GM12878 (cell line): Measurements from ENCODE around the gene HS3ST6. TPM values are rescaled to one million over a fixed set of nuclear protein-coding genes. Genes with fewer than 3 reads are reported as not detected.

ENCODE experiments used
- ATAC-seq: fragments of 200-7000 bp; cut with Tn5 transposase; 3 replicates; pipeline ENCODE4 v1.9.1; 2020; ENCODE audit warnings: mild to moderate bottlenecking, moderate library complexity
- BruUV-seq: library from RNA; stranded (reverse); fragments of 400-500 nt; replicated peaks from 2 replicates; lab custom pipeline; 2021; lab: Mats Ljungman, UMichigan
- CTCF ChIA-PET: fragments of 300-600 bp; sonication (Branson Sonifier 250); formaldehyde crosslinking; extraction: SDS; loops from one replicate; lab custom pipeline; 2021; ENCODE audit warnings: inconsistent platforms; lab: Yijun Ruan, JAX
- POLR2A ChIA-PET: fragments of 350-600 bp; formaldehyde crosslinking; extraction: SDS; loops from one replicate; lab custom pipeline; 2021; ENCODE audit warnings: inconsistent platforms; lab: Charles Lee
- RAD21 ChIA-PET: fragments of 300-600 bp; sonication (Branson Sonifier 250); formaldehyde crosslinking; loops from one replicate; lab custom pipeline; 2023; ENCODE audit warnings: antibody characterized with exemption; ENCODE audit not compliant: unreplicated experiment; lab: Charles Lee
- SMC1A ChIA-PET: fragments of 300-600 bp; sonication (Branson Sonifier 250); formaldehyde crosslinking; loops from one replicate; lab custom pipeline; 2023; ENCODE audit not compliant: unreplicated experiment, uncharacterized antibody; lab: Charles Lee
- DNase-seq: peaks from one replicate; pipeline ENCODE4 v3.0.0-alpha.2; 2011; ENCODE audit warnings: low read depth, low spot score
- FAIRE-seq: peaks from 3 replicates; lab custom pipeline; 2011; peaks lifted over from hg19 to GRCh38; lab: Jason Lieb, UNC
- H2AFZ ChIP-seq: 2 replicates; pipeline ENCODE4 v1.6.0; 2011; ENCODE audit warnings: low read depth, low read length, control low read depth; ENCODE audit not compliant: control insufficient read depth
- H3K27ac ChIP-seq: 2 replicates; pipeline ENCODE4 v1.5.1; 2011; ENCODE audit warnings: control low read depth; ENCODE audit not compliant: control insufficient read depth, insufficient read depth
- H3K27me3 ChIP-seq, 2 experiments: replicated peaks in 1 of 2; 2 replicates each; pipeline versions ENCODE4 v1.6.0 to v1.6.1; 2011; ENCODE audit warnings: low read length in 1 of 2; ENCODE audit not compliant: control insufficient read depth in 2 of 2, insufficient read depth in 2 of 2
- H3K36me3 ChIP-seq, 2 experiments: 2 replicates each; pipeline ENCODE4 v1.5.1; 2011; ENCODE audit warnings: low read length in 1 of 2; ENCODE audit not compliant: control insufficient read depth in 2 of 2, insufficient read depth in 2 of 2
- H3K4me1 ChIP-seq: 2 replicates; pipeline ENCODE4 v1.6.1; 2011; ENCODE audit warnings: mild to moderate bottlenecking, low read length, moderate library complexity, mixed read lengths; ENCODE audit not compliant: control insufficient read depth, insufficient read depth
- H3K4me2 ChIP-seq: 2 replicates; pipeline ENCODE4 v1.6.0; 2011; ENCODE audit warnings: control low read depth; ENCODE audit not compliant: control insufficient read depth, insufficient read depth
- H3K4me3 ChIP-seq: fragments of 200-600 bp; sonication (generic); 2 replicates; pipeline ENCODE4 v1.5.1; 2016
- H3K79me2 ChIP-seq: 2 replicates; pipeline ENCODE4 v1.6.0; 2011; ENCODE audit warnings: low read length; ENCODE audit not compliant: control insufficient read depth, insufficient read depth
- H3K9ac ChIP-seq: 2 replicates; pipeline ENCODE4 v1.8.0; 2011; ENCODE audit warnings: low read length, control low read depth, mixed read lengths; ENCODE audit not compliant: control insufficient read depth, insufficient read depth
- H3K9me3 ChIP-seq: replicated peaks from 3 replicates; pipeline ENCODE4 v1.5.1; 2011; ENCODE audit warnings: mild to moderate bottlenecking, low read length; ENCODE audit not compliant: control insufficient read depth, insufficient read depth
- H4K20me1 ChIP-seq: 2 replicates; pipeline ENCODE4 v1.6.0; 2011; ENCODE audit not compliant: control insufficient read depth, insufficient read depth
- ATF2 ChIP-seq: IDR thresholded peaks from 2 replicates; pipeline ENCODE4 v1.6.1; 2012; ENCODE audit warnings: low read length, inconsistent platforms
- CBFB ChIP-seq: IDR thresholded peaks from 2 replicates; pipeline ENCODE4 v1.6.1; 2016; ENCODE audit warnings: antibody characterized with exemption, low read depth
- MYC ChIP-seq: IDR thresholded peaks from 2 replicates; pipeline ENCODE4 v1.6.1; 2011; ENCODE audit warnings: mild to moderate bottlenecking, low read length, moderate library complexity, inconsistent platforms; ENCODE audit not compliant: insufficient read depth, insufficient replicate concordance, insufficient read length, severe bottlenecking
- NBN ChIP-seq: fragments of 450-650 bp; IDR thresholded peaks from 2 replicates; pipeline ENCODE4 v1.6.1; 2016
- NR2F1 ChIP-seq: fragments of 450-650 bp; conservative IDR thresholded peaks from 2 replicates; pipeline ENCODE4 v1.6.1; 2017; ENCODE audit warnings: mild to moderate bottlenecking
- RBBP5 ChIP-seq: fragments of 200-600 bp; sonication (generic); conservative IDR thresholded peaks from 2 replicates; pipeline ENCODE4 v1.6.1; 2016
- SIX5 ChIP-seq: IDR thresholded peaks from 2 replicates; pipeline ENCODE4 v1.6.1; 2011; ENCODE audit warnings: mild to moderate bottlenecking, low read depth, low read length, moderate library complexity; ENCODE audit not compliant: severe bottlenecking
- SPI1 ChIP-seq: IDR thresholded peaks from 2 replicates; pipeline ENCODE4 v1.6.1; 2011; ENCODE audit warnings: low read depth, mild to moderate bottlenecking, low read length, moderate library complexity, borderline replicate concordance; ENCODE audit not compliant: insufficient read depth
- YY1 ChIP-seq: IDR thresholded peaks from 2 replicates; pipeline ENCODE4 v1.6.1; 2011; ENCODE audit warnings: low read depth, mild to moderate bottlenecking, low read length
- ZBED1 ChIP-seq: IDR thresholded peaks from 2 replicates; pipeline ENCODE4 v1.6.1; 2016; ENCODE audit warnings: borderline replicate concordance
- ZBTB11 ChIP-seq: fragments of 450-650 bp; formaldehyde crosslinking; IDR thresholded peaks from 2 replicates; pipeline ENCODE4 v1.5.0; 2022; ENCODE audit warnings: mild to moderate bottlenecking, missing genetic modification characterization
- ZNF207 ChIP-seq: fragments of 450-650 bp; IDR thresholded peaks from 2 replicates; pipeline ENCODE4 v1.6.1; 2014; ENCODE audit warnings: antibody characterized with exemption, mild to moderate bottlenecking, borderline replicate concordance
- ZNF24 ChIP-seq: fragments of 450-650 bp; IDR thresholded peaks from 2 replicates; pipeline ENCODE4 v1.6.1; 2017; ENCODE audit warnings: antibody characterized with exemption, mild to moderate bottlenecking
- ZNF687 ChIP-seq: fragments of 450-650 bp; IDR thresholded peaks from 2 replicates; pipeline ENCODE4 v1.6.1; 2017; ENCODE audit warnings: mild to moderate bottlenecking, moderate library complexity
- WGBS: methylation state at CpG from one replicate; pipeline ENCODE4 v1.1.6; 2016; ENCODE audit warnings: low lambda C conversion rate; ENCODE audit not compliant: insufficient replicate concordance, insufficient coverage; ENCODE audit errors: missing lambda C conversion rate; 5-methylcytosine and 5-hydroxymethylcytosine counted together
- in situ Hi-C: fragments of 300-500 bp; cut with MboI; formaldehyde crosslinking; loops from 9 replicates; pipeline ENCODE4 v1.14.3; 2018; ENCODE audit warnings: mixed read lengths
- intact Hi-C: fragments of 100-400 bp; cut with micrococcal nuclease; formaldehyde crosslinking; loops from one replicate; pipeline ENCODE4 v1.14.2; 2022; ENCODE audit not compliant: unreplicated experiment
- polyA plus RNA-seq, 11 experiments: library from polyadenylated mRNA; depleted of rRNA in 4 of 11; unstranded in 6 of 11; stranded (reverse) in 5 of 11; fragments of >200 nt; fragmentation: Nextera tagmentation in 4 of 11; fragmentation: Illumina TruSeq in 1 of 11; extraction: Ambion mirVana in 4 of 11; extraction: Trizol in 1 of 11; gene quantifications; 1 replicate in 1 of 11; 2 replicates in 10 of 11; pipeline versions ENCODE4 v1.2.1 to v1.2.3, GENCODE V29; 2011 to 2016; ENCODE audit warnings: inconsistent platforms in 2 of 11, missing spikeins in 2 of 11, low read depth in 1 of 11
- total RNA-seq, 4 experiments: library from RNA; depleted of rRNA in 3 of 4; stranded (reverse); fragments of >200 nt in 3 of 4; fragmentation: Illumina TruSeq in 1 of 4; extraction: Trizol in 1 of 4; gene quantifications; 2 replicates each; pipeline versions ENCODE4 v1.2.1 to v1.2.3, GENCODE V29; 2013 to 2021
- TF ChIP-seq, protein P1 (sequence below): fragments of 150-350 bp; IDR thresholded peaks from 2 replicates; pipeline ENCODE4 v1.6.1; 2014; ENCODE audit warnings: mild to moderate bottlenecking, low read depth, low read length

Gene HS3ST6
- total and polyA plus RNA-seq, 10 of the 15 experiments (the other 5 are each of a cell fraction or from before 2014, with no cell fraction given), result not detected

- Histone ChIP-seq H3K4me1 (no peaks in the 10 kb centered on the region), H3K4me2 (no peak overlapping the region), H4K20me1 (no peaks in the 10 kb centered on the region), H3K9ac (no peak overlapping the region), H3K9me3 (no peaks in the 10 kb centered on the region), H3K27ac (no peak overlapping the region), H3K36me3 (no peaks in the 10 kb centered on the region; a peak in 1 of 4 replicates), H2AFZ (no peak overlapping the region), H3K27me3 (peaks cover 6% of the 10 kb centered on the region in 2 experiments; a peak in 3 of 4 replicates), H3K4me3 (no peak overlapping the region), H3K79me2 (no peaks in the 10 kb centered on the region)
- ChIA-PET CTCF (no interaction called here), RAD21 (no interaction called here), SMC1A (interaction anchor here (0.7 kb wide), 1 partner anchor 30 kb away, joined by 3 read pairs; no protein-coding TSS in a partner anchor), POLR2A (no interaction called here)
- intact Hi-C loops, result no loop called here
- TF ChIP-seq NR2F1, result no peak
- no peak for TF ChIP-seq SIX5
- TF ChIP-seq ZBED1, result no peak
- TF ChIP-seq, protein P1, sequence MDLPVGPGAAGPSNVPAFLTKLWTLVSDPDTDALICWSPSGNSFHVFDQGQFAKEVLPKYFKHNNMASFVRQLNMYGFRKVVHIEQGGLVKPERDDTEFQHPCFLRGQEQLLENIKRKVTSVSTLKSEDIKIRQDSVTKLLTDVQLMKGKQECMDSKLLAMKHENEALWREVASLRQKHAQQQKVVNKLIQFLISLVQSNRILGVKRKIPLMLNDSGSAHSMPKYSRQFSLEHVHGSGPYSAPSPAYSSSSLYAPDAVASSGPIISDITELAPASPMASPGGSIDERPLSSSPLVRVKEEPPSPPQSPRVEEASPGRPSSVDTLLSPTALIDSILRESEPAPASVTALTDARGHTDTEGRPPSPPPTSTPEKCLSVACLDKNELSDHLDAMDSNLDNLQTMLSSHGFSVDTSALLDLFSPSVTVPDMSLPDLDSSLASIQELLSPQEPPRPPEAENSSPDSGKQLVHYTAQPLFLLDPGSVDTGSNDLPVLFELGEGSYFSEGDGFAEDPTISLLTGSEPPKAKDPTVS, result no peak
- TF ChIP-seq ZNF207, result no peak
- TF ChIP-seq ZBTB11 (CRISPR knock-in tag), result no peak
- no peak for TF ChIP-seq YY1
- no peak for TF ChIP-seq ATF2
- no peak for TF ChIP-seq SPI1
- TF ChIP-seq CBFB, result no peak
- TF ChIP-seq MYC, result no peak
- no peak for TF ChIP-seq ZNF687
- no peak for TF ChIP-seq ZNF24
- no peak for TF ChIP-seq NBN
- TF ChIP-seq RBBP5, result no peak
- ATAC-seq (peak; percentile 92), FAIRE-seq (no peak), DNase-seq (no peak)
- no TSS peak for BruUV-seq
- in situ Hi-C loops, result no loop called here
- WGBS, result 20% methylated on average over 15 of the region's 15 CpGs
These were observed 2.5 kb upstream of the HS3ST6 start for GRCh38 chr16:1920727-1921171.
